Chondrocyte (in vitro differentiated cells): ENCODE results near the gene EPHB1. TPM values are rescaled to one million over a fixed set of nuclear protein-coding genes. Genes with fewer than 3 reads are reported as not detected.

Experiments used
- DNase-seq: peaks from one replicate; pipeline ENCODE4 v3.0.0; 2021; ENCODE audit warnings: mixed read lengths, low spot score
- H3K27ac Mint-ChIP-seq: one replicate; pipeline ENCODE4 v1.8.0; 2021; ENCODE audit warnings: mild to moderate bottlenecking, moderate library complexity, mixed read lengths; ENCODE audit not compliant: unreplicated experiment
- H3K27me3 Mint-ChIP-seq: 2 replicates; pipeline ENCODE4 v1.8.0; 2021; ENCODE audit warnings: low read depth, mixed read lengths
- H3K36me3 Mint-ChIP-seq: 2 replicates; pipeline ENCODE4 v1.8.0; 2021; ENCODE audit warnings: low read depth, mixed read lengths
- H3K4me1 Mint-ChIP-seq: 2 replicates; pipeline ENCODE4 v1.8.0; 2021; ENCODE audit warnings: low read depth, mild to moderate bottlenecking, mixed read lengths
- H3K4me3 Mint-ChIP-seq: one replicate; pipeline ENCODE4 v1.8.0; 2021; ENCODE audit warnings: mild to moderate bottlenecking, moderate library complexity, mixed read lengths; ENCODE audit not compliant: unreplicated experiment
- H3K9me3 Mint-ChIP-seq: 2 replicates; pipeline ENCODE4 v1.8.0; 2021; ENCODE audit warnings: low read depth, mixed read lengths
- total RNA-seq: library from RNA; stranded (reverse); gene quantifications from 3 replicates; pipeline ENCODE4 v1.2.1, GENCODE V29; 2021
- TF ChIP-seq, protein P1 (sequence below): fragments of 200-600 bp; sonication (generic); IDR thresholded peaks from 2 replicates; pipeline ENCODE4 v1.5.0; 2021; ENCODE audit warnings: antibody characterized with exemption, mild to moderate bottlenecking, moderate library complexity

Gene EPHB1
- total RNA-seq, 1 donor from 2014 or later = 1.7 TPM

DNA sequence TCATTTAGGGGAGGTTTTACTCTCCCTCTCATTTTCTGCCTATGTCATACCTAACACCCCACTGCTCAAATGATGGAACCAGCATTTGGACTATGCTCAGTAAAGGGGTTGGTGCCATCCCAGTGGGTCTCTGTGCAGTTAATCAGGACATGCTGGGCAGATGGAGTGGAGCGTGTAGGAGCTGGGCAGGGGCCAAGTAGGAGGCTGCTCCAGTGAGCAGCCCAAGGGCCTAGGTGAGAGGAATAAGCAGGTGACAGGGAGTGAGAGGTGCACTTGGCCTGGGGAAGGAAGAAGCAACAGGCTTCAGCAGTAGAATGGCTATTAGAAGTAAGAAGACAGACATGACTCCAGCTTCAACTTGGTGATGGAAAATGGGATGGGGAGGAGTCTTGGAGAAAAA lies 72.2 kb downstream of the EPHB1 start:
- Mint-ChIP-seq H3K4me3 (no peak overlapping the region), H3K36me3 (no peaks in the 10 kb centered on the region), H3K27ac (no peak overlapping the region), H3K27me3 (no peaks in the 10 kb centered on the region), H3K4me1 (no peaks in the 10 kb centered on the region), H3K9me3 (no peaks in the 10 kb centered on the region)
- DNase-seq = no peak
- TF ChIP-seq, protein P1, sequence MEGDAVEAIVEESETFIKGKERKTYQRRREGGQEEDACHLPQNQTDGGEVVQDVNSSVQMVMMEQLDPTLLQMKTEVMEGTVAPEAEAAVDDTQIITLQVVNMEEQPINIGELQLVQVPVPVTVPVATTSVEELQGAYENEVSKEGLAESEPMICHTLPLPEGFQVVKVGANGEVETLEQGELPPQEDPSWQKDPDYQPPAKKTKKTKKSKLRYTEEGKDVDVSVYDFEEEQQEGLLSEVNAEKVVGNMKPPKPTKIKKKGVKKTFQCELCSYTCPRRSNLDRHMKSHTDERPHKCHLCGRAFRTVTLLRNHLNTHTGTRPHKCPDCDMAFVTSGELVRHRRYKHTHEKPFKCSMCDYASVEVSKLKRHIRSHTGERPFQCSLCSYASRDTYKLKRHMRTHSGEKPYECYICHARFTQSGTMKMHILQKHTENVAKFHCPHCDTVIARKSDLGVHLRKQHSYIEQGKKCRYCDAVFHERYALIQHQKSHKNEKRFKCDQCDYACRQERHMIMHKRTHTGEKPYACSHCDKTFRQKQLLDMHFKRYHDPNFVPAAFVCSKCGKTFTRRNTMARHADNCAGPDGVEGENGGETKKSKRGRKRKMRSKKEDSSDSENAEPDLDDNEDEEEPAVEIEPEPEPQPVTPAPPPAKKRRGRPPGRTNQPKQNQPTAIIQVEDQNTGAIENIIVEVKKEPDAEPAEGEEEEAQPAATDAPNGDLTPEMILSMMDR = no peak

DNA sequence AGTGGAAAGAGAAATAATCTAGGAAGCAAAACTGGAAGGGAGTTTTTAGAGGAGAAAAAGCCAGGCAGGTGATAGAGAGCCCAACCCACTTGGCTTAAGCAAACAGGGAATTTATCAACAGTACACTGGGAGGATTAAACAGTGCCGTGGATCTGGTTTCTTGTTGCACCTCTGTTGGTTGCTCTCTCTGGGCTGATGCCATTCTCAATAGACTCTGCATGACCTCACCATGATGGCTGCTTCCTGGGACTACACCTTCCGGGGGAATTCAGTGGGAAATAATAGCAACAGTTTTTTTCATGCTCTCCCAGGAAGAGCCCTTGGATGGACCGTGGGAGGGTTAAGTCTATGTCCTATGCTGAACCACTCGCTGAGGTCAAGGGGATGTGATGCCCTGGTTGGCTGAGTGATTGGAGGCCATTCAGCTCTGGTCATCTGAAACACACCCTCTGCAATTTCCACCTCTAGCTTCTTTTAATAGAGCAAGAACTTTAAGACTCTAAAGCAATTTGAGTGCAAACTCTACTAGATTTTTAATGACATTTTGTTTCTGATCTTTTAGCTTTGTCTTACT lies 74.2 kb downstream of the EPHB1 start:
- TF ChIP-seq, protein P1 = no peak
- Mint-ChIP-seq H3K27me3 (no peaks in the 10 kb centered on the region), H3K9me3 (peaks cover 3% of the 10 kb centered on the region), H3K4me3 (no peak overlapping the region), H3K36me3 (no peaks in the 10 kb centered on the region), H3K4me1 (no peaks in the 10 kb centered on the region), H3K27ac (no peak overlapping the region)
- no peak for DNase-seq

DNA sequence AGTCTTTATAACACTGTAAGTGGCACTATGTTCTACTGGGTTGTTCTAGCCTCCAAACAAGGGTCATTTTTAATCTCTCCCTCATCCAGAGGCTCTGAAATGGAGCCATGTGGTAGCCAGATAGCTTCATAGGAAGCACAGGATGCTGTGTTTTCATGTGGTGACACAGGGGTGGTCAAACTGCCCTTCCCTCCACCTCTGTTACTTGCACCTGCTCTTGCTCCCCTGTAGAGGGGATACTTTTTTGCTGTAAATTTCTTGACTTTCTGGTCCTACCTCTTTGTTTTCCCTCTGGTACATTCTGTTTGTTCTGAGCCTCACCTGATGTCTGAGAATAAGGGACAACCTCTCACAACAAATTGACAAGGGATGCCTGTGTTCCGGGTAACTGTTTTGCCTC lies 76.8 kb downstream of the EPHB1 start:
- Mint-ChIP-seq H3K9me3 (peaks cover 3% of the 10 kb centered on the region), H3K27me3 (peaks cover 2% of the 10 kb centered on the region), H3K4me1 (no peaks in the 10 kb centered on the region), H3K36me3 (no peaks in the 10 kb centered on the region), H3K27ac (no peak overlapping the region), H3K4me3 (no peak overlapping the region)
- TF ChIP-seq, protein P1 = no peak
- no peak for DNase-seq

DNA sequence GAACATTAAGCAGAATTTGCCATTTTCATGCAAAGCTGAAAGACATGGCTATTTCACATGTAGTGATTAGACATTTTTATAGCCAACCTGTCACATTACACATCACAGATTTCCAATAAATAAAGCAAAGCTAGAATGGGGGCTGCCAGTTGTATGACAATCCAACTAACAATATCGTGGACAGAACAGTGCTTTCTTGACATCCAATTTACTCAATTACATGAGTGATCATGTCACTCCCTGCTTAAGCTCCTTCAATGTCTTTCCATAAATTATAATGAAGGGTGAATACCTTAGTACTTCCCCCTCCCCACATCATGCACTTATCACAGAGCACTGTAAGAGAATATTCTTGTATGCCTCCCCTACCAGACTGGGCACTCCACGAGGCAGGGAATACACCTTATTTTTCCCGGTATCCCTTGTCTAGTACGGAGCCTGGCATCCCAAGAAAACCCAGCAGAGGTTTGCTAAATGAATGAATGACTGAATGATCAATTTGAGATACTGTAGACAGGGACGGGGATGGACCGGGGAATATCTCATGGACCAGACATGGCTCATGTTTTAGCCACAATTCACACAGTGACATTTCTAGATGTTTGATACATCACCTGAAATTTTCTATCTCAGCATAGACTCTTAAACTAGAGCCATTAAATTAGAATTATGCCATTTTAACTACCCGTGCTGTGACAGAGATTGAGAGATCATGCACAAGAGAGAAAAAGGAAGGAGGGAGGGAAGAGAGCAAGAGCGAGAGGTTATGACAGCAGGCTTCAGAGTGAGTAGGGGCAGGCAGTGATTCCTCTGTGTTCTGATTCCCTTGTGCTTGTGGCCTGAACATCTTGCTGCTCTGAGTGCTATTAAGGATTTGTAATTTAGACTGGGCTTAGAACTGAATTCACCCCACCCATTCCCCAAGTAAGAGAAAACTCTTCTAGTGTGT lies 77.7 kb downstream of the EPHB1 start:
- Mint-ChIP-seq H3K27me3 (peaks cover 2% of the 10 kb centered on the region), H3K4me1 (no peaks in the 10 kb centered on the region), H3K9me3 (peaks cover 3% of the 10 kb centered on the region), H3K36me3 (no peaks in the 10 kb centered on the region), H3K27ac (no peak overlapping the region), H3K4me3 (no peak overlapping the region)
- DNase-seq = no peak
- TF ChIP-seq, protein P1 = no peak

DNA sequence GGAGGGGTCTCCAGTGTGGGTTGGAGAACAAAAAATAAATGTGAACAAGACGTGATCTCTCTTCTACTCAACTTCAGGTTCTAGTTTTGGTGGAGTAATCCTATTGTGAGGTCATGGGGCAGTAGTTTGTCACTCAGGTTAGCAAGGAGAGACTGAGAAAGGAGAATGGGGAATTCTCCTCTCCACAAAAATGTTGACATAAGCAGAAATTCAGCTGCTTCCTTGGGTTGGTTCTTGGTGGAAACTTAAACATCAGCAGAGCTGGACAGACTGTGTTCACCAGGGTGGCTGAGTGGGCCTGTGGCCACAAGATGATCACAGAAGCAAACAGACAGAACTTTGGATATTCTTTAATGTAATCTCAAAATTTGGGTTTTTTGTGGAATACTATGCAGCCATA lies 78.7 kb downstream of the EPHB1 start:
- Mint-ChIP-seq H3K4me1 (no peaks in the 10 kb centered on the region), H3K27me3 (peaks cover 2% of the 10 kb centered on the region), H3K4me3 (no peak overlapping the region), H3K27ac (no peak overlapping the region), H3K9me3 (peaks cover 3% of the 10 kb centered on the region), H3K36me3 (no peaks in the 10 kb centered on the region)
- TF ChIP-seq, protein P1 = no peak
- DNase-seq = no peak
